HFFc6 (cell line): Measurements from ENCODE around the gene FZD4. TPM values are rescaled to one million over a fixed set of nuclear protein-coding genes. Genes with fewer than 3 reads are reported as not detected.

Experiments
- DNase-seq: peaks from one replicate; pipeline ENCODE4 v3.0.0-alpha.2; 2018
- H3K27ac Mint-ChIP-seq: 2 replicates; pipeline ENCODE4 v1.8.0; 2020; ENCODE audit warnings: mild to moderate bottlenecking, mixed read lengths
- H3K27me3 Mint-ChIP-seq: 2 replicates; pipeline ENCODE4 v1.8.0; 2021; ENCODE audit warnings: mild to moderate bottlenecking, moderate library complexity, mixed read lengths; ENCODE audit not compliant: insufficient read depth
- H3K36me3 Mint-ChIP-seq: 2 replicates; pipeline ENCODE4 v1.8.0; 2021; ENCODE audit warnings: low read depth, mixed read lengths
- H3K4me1 Mint-ChIP-seq: 2 replicates; pipeline ENCODE4 v1.8.0; 2020; ENCODE audit warnings: low read depth, mixed read lengths
- H3K4me3 Mint-ChIP-seq: 2 replicates; pipeline ENCODE4 v1.8.0; 2020; ENCODE audit warnings: mild to moderate bottlenecking, moderate library complexity, mixed read lengths
- H3K9me3 Mint-ChIP-seq: 2 replicates; pipeline ENCODE4 v1.8.0; 2020; ENCODE audit warnings: mild to moderate bottlenecking, mixed read lengths
- total RNA-seq, 6 experiments: library from RNA; stranded (reverse); fragmentation: NEBNext Ultra II Directional; extraction: Animal tissue kit (Norgen Biotek cat#: 25700); gene quantifications; 2 replicates in 1 of 6; 3 replicates in 5 of 6; pipeline ENCODE4 v1.2.3, GENCODE V29; 2021
- TF ChIP-seq, protein P1 (sequence below): fragments of 200-600 bp; sonication (generic); IDR thresholded peaks from 2 replicates; pipeline ENCODE4 v1.5.0; 2021; ENCODE audit warnings: antibody characterized with exemption, mild to moderate bottlenecking

The FZD4 gene
- total RNA-seq, 6 experiments from 2014 or later = 11.0 to 13.8 (median 12.7) TPM

DNA sequence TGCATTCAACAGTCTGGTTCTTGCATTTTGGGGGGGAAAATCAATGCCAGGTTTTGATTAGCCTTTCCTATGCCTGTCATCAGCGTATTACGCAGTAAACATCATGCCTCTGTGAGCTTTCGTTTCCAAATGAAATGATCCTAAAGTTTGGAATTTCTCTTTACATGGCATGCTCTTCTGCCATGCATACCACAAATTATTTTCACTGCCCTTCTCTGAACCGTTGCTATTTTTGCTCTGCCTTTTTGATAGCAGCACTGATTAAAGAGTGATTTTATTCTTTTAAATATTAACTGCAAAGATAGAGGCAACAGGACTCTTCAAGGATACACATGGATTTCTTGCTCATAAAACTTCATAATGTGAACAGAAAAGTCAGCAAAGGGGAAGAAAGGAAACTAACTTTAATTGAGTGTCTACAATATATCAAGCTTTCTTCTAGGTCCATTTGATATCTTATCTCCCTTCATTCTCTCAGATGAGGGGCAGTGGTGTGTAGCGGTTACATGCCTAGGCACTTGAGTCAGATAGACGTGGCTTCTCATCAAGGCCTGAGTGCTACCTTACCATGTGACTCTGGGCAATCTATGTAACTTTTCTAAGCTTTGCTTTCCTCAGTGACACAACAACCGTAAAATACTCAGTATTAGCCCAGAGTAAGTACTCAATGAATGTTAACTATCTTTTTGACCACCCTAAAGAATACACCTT is 25.0 kb upstream of the FZD4 start:
- H3K4me1 Mint-ChIP-seq = peaks cover 12% of the 10 kb centered on the region
- H3K9me3 Mint-ChIP-seq = no peaks in the 10 kb centered on the region
- no peaks in the 10 kb centered on the region for H3K36me3 Mint-ChIP-seq
- H3K4me3 Mint-ChIP-seq = no peak overlapping the region; the same call in 1 of the 2 replicates
- H3K27ac Mint-ChIP-seq = no peak overlapping the region
- H3K27me3 Mint-ChIP-seq = peaks cover 4% of the 10 kb centered on the region; the same call in 1 of the 2 replicates
- TF ChIP-seq, protein P1, sequence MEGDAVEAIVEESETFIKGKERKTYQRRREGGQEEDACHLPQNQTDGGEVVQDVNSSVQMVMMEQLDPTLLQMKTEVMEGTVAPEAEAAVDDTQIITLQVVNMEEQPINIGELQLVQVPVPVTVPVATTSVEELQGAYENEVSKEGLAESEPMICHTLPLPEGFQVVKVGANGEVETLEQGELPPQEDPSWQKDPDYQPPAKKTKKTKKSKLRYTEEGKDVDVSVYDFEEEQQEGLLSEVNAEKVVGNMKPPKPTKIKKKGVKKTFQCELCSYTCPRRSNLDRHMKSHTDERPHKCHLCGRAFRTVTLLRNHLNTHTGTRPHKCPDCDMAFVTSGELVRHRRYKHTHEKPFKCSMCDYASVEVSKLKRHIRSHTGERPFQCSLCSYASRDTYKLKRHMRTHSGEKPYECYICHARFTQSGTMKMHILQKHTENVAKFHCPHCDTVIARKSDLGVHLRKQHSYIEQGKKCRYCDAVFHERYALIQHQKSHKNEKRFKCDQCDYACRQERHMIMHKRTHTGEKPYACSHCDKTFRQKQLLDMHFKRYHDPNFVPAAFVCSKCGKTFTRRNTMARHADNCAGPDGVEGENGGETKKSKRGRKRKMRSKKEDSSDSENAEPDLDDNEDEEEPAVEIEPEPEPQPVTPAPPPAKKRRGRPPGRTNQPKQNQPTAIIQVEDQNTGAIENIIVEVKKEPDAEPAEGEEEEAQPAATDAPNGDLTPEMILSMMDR = no peak
- no peak for DNase-seq

GRCh38 chr11:86978756-86979608 is 23.8 kb upstream of the FZD4 start:
- Mint-ChIP-seq H3K27ac (no peak overlapping the region), H3K9me3 (no peaks in the 10 kb centered on the region; the same call in 1 of the 2 replicates), H3K36me3 (no peaks in the 10 kb centered on the region), H3K27me3 (peaks cover 2% of the 10 kb centered on the region), H3K4me1 (peaks cover 12% of the 10 kb centered on the region), H3K4me3 (no peak overlapping the region)
- DNase-seq = peak; percentile 44
- TF ChIP-seq, protein P1 = peak; percentile 84

GRCh38 chr11:86978247-86978646 is 23.1 kb upstream of the FZD4 start:
- H3K9me3 Mint-ChIP-seq = peaks cover 6% of the 10 kb centered on the region
- peaks cover 12% of the 10 kb centered on the region for H3K4me1 Mint-ChIP-seq
- peaks cover 6% of the 10 kb centered on the region for H3K36me3 Mint-ChIP-seq
- H3K27me3 Mint-ChIP-seq = peaks cover 2% of the 10 kb centered on the region
- no peak overlapping the region for H3K4me3 Mint-ChIP-seq
- DNase-seq = no peak
- no peak overlapping the region for H3K27ac Mint-ChIP-seq
- TF ChIP-seq, protein P1 = no peak

GRCh38 chr11:86977441-86978050 is 22.4 kb upstream of the FZD4 start:
- Mint-ChIP-seq H3K27ac (no peak overlapping the region), H3K4me3 (no peak overlapping the region), H3K4me1 (peaks cover 12% of the 10 kb centered on the region), H3K27me3 (peaks cover 2% of the 10 kb centered on the region), H3K9me3 (peaks cover 13% of the 10 kb centered on the region), H3K36me3 (peaks cover 13% of the 10 kb centered on the region)
- DNase-seq = no peak
- TF ChIP-seq, protein P1 = no peak

DNA sequence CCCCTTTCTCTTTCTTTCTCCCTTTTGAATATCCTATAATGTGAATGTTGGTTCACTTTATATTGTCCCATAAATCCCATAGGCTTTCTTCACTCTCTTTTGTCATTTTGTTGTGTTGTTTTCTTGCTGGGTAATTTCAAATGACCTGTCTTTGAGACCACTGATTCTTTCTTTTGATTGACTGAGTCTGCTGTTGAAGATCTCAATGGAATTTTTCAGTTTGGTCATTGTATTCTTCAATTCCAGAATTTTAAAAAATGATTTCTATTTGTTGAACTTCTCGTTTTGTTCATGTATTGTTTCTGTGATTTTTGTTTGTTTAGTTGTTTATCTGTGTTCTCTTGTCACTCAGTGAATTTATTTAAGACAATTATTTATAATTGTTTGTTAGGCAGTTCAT is 17.5 kb upstream of the FZD4 start:
- TF ChIP-seq, protein P1 = no peak
- H3K27me3 Mint-ChIP-seq = peaks cover 4% of the 10 kb centered on the region
- H3K4me3 Mint-ChIP-seq = no peak overlapping the region
- DNase-seq = no peak
- peaks cover 14% of the 10 kb centered on the region for H3K36me3 Mint-ChIP-seq
- no peak overlapping the region for H3K27ac Mint-ChIP-seq
- peaks cover 14% of the 10 kb centered on the region for H3K9me3 Mint-ChIP-seq
- H3K4me1 Mint-ChIP-seq = no peaks in the 10 kb centered on the region
